Keratinocyte (primary cell): ENCODE data around the gene BEGAIN. TPM values are rescaled to one million over a fixed set of nuclear protein-coding genes. Genes with fewer than 3 reads are reported as not detected.

Experiments
- DNase-seq: peaks from one replicate; pipeline ENCODE4 v3.0.0-alpha.2; 2011; ENCODE audit warnings: low read depth, missing footprints, low spot score
- FAIRE-seq: peaks from 2 replicates; lab custom pipeline; 2011; peaks lifted over from hg19 to GRCh38; lab: Jason Lieb, UNC
- H2AFZ ChIP-seq: 2 replicates; pipeline ENCODE4 v1.6.0; 2012; ENCODE audit warnings: low read length, control low read depth, inconsistent platforms; ENCODE audit not compliant: control insufficient read depth
- H3K27ac ChIP-seq: 2 replicates; pipeline ENCODE4 v1.5.1; 2011; ENCODE audit warnings: low read length; ENCODE audit not compliant: control insufficient read depth, insufficient read depth
- H3K27me3 ChIP-seq: 3 replicates; pipeline ENCODE4 v1.6.0; 2011; ENCODE audit warnings: low read length; ENCODE audit not compliant: control insufficient read depth, insufficient read depth; ENCODE audit errors: extremely low read depth
- H3K36me3 ChIP-seq, 2 experiments: 2 replicates in 1 of 2; 3 replicates in 1 of 2; pipeline ENCODE4 v1.5.1; 2011; ENCODE audit warnings: low read length in 2 of 2, mild to moderate bottlenecking in 1 of 2; ENCODE audit not compliant: control insufficient read depth in 2 of 2, insufficient read depth in 2 of 2; ENCODE audit errors: extremely low read depth in 1 of 2
- H3K4me1 ChIP-seq: 3 replicates; pipeline ENCODE4 v1.5.1; 2011; ENCODE audit warnings: low read length; ENCODE audit not compliant: control insufficient read depth, insufficient read depth; ENCODE audit errors: extremely low read depth
- H3K4me2 ChIP-seq: 3 replicates; pipeline ENCODE4 v1.6.0; 2011; ENCODE audit warnings: low read depth, low read length; ENCODE audit not compliant: control insufficient read depth, insufficient read depth; ENCODE audit errors: extremely low read depth
- H3K4me3 ChIP-seq, 3 experiments: fragments of 200-600 bp in 1 of 3; sonication (generic) in 1 of 3; 2 replicates in 2 of 3; 3 replicates in 1 of 3; pipeline ENCODE4 v1.5.1; 2011 to 2016; ENCODE audit warnings: low read length in 3 of 3, mild to moderate bottlenecking in 3 of 3, control low read depth in 2 of 3, inconsistent platforms in 1 of 3, low read depth in 1 of 3, mixed read lengths in 1 of 3, mixed run types in 1 of 3, moderate library complexity in 1 of 3; ENCODE audit not compliant: control insufficient read depth in 2 of 3, insufficient read depth in 2 of 3; ENCODE audit errors: extremely low read depth in 1 of 3
- H3K79me2 ChIP-seq: 2 replicates; pipeline ENCODE4 v1.6.0; 2012; ENCODE audit warnings: low read length; ENCODE audit not compliant: control insufficient read depth, insufficient read depth
- H3K9ac ChIP-seq: 3 replicates; pipeline ENCODE4 v1.6.0; 2011; ENCODE audit warnings: low read length; ENCODE audit not compliant: control insufficient read depth, insufficient read depth; ENCODE audit errors: extremely low read depth
- H3K9me1 ChIP-seq: 3 replicates; pipeline ENCODE4 v1.6.0; 2011; ENCODE audit warnings: low read length; ENCODE audit not compliant: control insufficient read depth, insufficient read depth; ENCODE audit errors: extremely low read depth
- H3K9me3 ChIP-seq: 2 replicates; pipeline ENCODE4 v1.5.1; 2012; ENCODE audit warnings: low read depth, low read length; ENCODE audit not compliant: control insufficient read depth
- H4K20me1 ChIP-seq: 3 replicates; pipeline ENCODE4 v1.6.0; 2011; ENCODE audit warnings: low read length; ENCODE audit not compliant: control insufficient read depth, insufficient read depth; ENCODE audit errors: extremely low read depth
- CTCF ChIP-seq, 3 experiments: IDR thresholded peaks in 1 of 3; conservative IDR thresholded peaks in 1 of 3; optimal IDR thresholded peaks in 1 of 3; 2 replicates in 2 of 3; 3 replicates in 1 of 3; pipeline versions ENCODE3 to v1.5.1; 2011; ENCODE audit warnings: low read length in 3 of 3, mild to moderate bottlenecking in 3 of 3, moderate library complexity in 2 of 3, control low read depth in 1 of 3, inconsistent platforms in 1 of 3; ENCODE audit not compliant: insufficient read depth in 2 of 3; ENCODE audit errors: extremely low read depth in 1 of 3
- EZH2 ChIP-seq: IDR thresholded peaks from one replicate; pipeline ENCODE4 v1.6.1; 2012; ENCODE audit warnings: inconsistent platforms, mild to moderate bottlenecking, low read length, moderate library complexity
- dilution Hi-C: fragments of 300-500 bp; cut with MboI; formaldehyde crosslinking; loops from one replicate; pipeline ENCODE4 v1.7.0; 2020; ENCODE audit warnings: low sequenced_read_pairs; ENCODE audit not compliant: extremely low pct_ligation_motif_present
- polyA plus RNA-seq, 5 experiments: library from polyadenylated mRNA; depleted of rRNA in 3 of 5; stranded (reverse) in 3 of 5; stranded (forward) in 1 of 5; unstranded in 1 of 5; fragments of >200 nt; gene quantifications; 1 replicate in 1 of 5; 2 replicates in 3 of 5; 3 replicates in 1 of 5; pipeline versions ENCODE4 v1.2.1 to v1.2.3, GENCODE V29; 2011 to 2012; ENCODE audit warnings: missing spikeins in 2 of 5, low read depth in 1 of 5, low replicate concordance in 1 of 5

BEGAIN gene
- polyA plus RNA-seq, 1 donor (not counting 4 experiments of a cell fraction or from before 2014, with no cell fraction given): 0.25 TPM

- dilution Hi-C loops: no loop called here
- no peak overlapping the region for H2AFZ ChIP-seq
- no peak overlapping the region for H3K4me3 ChIP-seq
- H3K9ac ChIP-seq: no peak overlapping the region
- DNase-seq: no peak
- no peak overlapping the region for H3K4me2 ChIP-seq
- H4K20me1 ChIP-seq: no peaks in the 10 kb centered on the region
- no peaks in the 10 kb centered on the region for H3K79me2 ChIP-seq
- no peaks in the 10 kb centered on the region for H3K4me1 ChIP-seq
- H3K27ac ChIP-seq: no peak overlapping the region
- H3K9me3 ChIP-seq: no peaks in the 10 kb centered on the region
- no peak for FAIRE-seq
- TF ChIP-seq EZH2 (no peak), CTCF (optimal IDR thresholded peaks at IDR 0.05 in 1 of 3, IDR thresholded peaks at IDR 0.05 in 1 of 3, conservative IDR thresholded peaks at IDR 0.05 in 1 of 3; ENCODE audit: extremely low read depth in 1 of 3, insufficient read depth in 2 of 3, low read length in 3 of 3) (no peak)
- H3K27me3 ChIP-seq: peaks cover 5% of the 10 kb centered on the region
- H3K9me1 ChIP-seq: no peaks in the 10 kb centered on the region
- H3K36me3 ChIP-seq: no peaks in the 10 kb centered on the region
These were observed 16.9 kb upstream of the BEGAIN start for GRCh38 chr14:100604121-100604501.

GRCh38 chr14:100603341-100604120 is 16.3 kb upstream of the BEGAIN start:
- peaks cover 5% of the 10 kb centered on the region for H3K27me3 ChIP-seq
- TF ChIP-seq EZH2: no peak
- TF ChIP-seq CTCF (optimal IDR thresholded peaks at IDR 0.05 in 1 of 3, IDR thresholded peaks at IDR 0.05 in 1 of 3, conservative IDR thresholded peaks at IDR 0.05 in 1 of 3; ENCODE audit: extremely low read depth in 1 of 3, insufficient read depth in 2 of 3, low read length in 3 of 3): no peak
- dilution Hi-C loops: no loop called here
- H3K27ac ChIP-seq: no peak overlapping the region
- no peaks in the 10 kb centered on the region for H3K36me3 ChIP-seq
- no peaks in the 10 kb centered on the region for H3K9me3 ChIP-seq
- no peak overlapping the region for H3K4me3 ChIP-seq
- H3K4me2 ChIP-seq: no peak overlapping the region
- FAIRE-seq (no peak), DNase-seq (no peak)
- no peaks in the 10 kb centered on the region for H3K4me1 ChIP-seq
- H3K9me1 ChIP-seq: no peaks in the 10 kb centered on the region
- no peaks in the 10 kb centered on the region for H4K20me1 ChIP-seq
- no peak overlapping the region for H2AFZ ChIP-seq
- H3K79me2 ChIP-seq: no peaks in the 10 kb centered on the region
- no peak overlapping the region for H3K9ac ChIP-seq
